Measurements from ENCODE around the gene DNAJB13. TPM values are rescaled to one million over a fixed set of nuclear protein-coding genes. Genes with fewer than 3 reads are reported as not detected.
A peak's percentile ranks its signal among the peaks of the same experiment; 100 is the strongest.

The DNAJB13 gene
- total RNA-seq, 4 donors from 2014 or later: 0.75 TPM; not detected in 3

DNA sequence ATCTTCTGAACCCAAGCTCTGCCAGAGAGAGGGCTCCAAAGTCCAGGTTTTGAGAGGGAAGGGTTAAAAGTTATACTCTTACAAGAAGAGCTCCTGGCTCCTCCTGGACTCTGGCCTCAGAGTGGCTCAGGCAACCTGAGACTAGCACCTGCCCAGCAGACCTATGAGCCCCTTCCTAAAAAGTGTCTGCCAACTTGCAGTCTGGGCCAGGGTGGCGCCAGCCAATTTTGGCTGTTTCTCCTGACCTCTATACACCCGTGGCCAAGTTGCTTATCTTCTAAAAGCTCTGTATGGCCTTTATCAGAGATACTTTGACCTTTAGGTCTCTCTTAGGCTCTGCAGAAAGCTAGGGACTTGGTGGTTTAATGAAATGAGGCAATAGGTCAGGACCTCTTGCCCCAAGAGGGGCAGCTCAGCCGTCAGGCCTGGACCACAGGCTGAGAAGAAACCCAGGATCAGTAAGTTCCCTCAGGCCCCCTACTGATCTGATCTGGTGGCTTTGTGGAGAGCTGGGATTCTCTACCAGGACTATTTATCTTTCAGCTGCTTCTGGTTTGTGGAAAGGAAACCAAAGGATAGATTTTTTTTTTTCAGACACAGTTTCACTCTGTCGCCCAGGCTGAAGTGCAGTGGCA is 68.4 kb downstream of the DNAJB13 start:
- DNase-seq: peak; percentile 28 to 33
- H3K4me1 ChIP-seq: peaks cover 27 to 38% of the 10 kb centered on the region in 2 donors
- no peaks in the 10 kb centered on the region for H3K36me3 ChIP-seq
- peak overlapping the region; percentile 93 to 96 (median 93) for H3K27ac ChIP-seq
- intact Hi-C loops (cut with DNase I): no loop called here
- TF ChIP-seq, protein P1, sequence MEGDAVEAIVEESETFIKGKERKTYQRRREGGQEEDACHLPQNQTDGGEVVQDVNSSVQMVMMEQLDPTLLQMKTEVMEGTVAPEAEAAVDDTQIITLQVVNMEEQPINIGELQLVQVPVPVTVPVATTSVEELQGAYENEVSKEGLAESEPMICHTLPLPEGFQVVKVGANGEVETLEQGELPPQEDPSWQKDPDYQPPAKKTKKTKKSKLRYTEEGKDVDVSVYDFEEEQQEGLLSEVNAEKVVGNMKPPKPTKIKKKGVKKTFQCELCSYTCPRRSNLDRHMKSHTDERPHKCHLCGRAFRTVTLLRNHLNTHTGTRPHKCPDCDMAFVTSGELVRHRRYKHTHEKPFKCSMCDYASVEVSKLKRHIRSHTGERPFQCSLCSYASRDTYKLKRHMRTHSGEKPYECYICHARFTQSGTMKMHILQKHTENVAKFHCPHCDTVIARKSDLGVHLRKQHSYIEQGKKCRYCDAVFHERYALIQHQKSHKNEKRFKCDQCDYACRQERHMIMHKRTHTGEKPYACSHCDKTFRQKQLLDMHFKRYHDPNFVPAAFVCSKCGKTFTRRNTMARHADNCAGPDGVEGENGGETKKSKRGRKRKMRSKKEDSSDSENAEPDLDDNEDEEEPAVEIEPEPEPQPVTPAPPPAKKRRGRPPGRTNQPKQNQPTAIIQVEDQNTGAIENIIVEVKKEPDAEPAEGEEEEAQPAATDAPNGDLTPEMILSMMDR (IDR thresholded peaks at IDR 0.05): no peak
- TF ChIP-seq POLR2A (IDR thresholded peaks at IDR 0.05): no peak
- WGBS, 2 donors: 59 to 80% methylated on average over 4 of the region's 4 CpGs
- no peaks in the 10 kb centered on the region for H3K9me3 ChIP-seq
- no peaks in the 10 kb centered on the region for H3K27me3 ChIP-seq
- no peak overlapping the region for H3K4me3 ChIP-seq (replicated peaks in 1 of 3)

DNA sequence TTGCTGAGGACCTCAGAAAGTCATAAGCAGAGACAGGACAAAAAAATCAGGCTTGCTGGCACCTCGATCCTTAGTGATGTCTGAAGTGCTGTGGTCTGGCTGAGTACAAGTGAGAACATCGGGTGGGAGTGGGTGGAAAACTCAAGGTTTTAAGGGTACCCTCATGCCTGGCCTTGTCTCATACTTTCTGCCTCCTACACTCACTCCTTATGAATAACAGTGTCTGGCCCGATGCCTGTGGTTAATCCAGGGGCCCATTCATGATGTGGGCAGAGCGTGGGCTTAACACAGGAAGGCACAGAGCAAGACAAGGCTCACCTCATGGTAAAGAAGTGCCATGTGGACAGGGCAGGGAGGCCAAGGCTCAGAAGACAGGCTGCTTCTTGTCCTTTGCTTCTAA is 69.0 kb downstream of the DNAJB13 start:
- no peak for DNase-seq
- H3K27ac ChIP-seq: peak overlapping the region; percentile 93 to 96 (median 93)
- intact Hi-C loops (cut with DNase I): loop anchor here (5.0 kb wide), 1 partner anchor 38 kb away; the partner anchor contains the start of gene UCP2
- no peaks in the 10 kb centered on the region for H3K27me3 ChIP-seq
- 82 to 96% methylated on average over 4 of the region's 4 CpGs for WGBS, 2 donors
- no peak overlapping the region for H3K4me3 ChIP-seq (replicated peaks in 1 of 3)
- TF ChIP-seq, protein P1 (IDR thresholded peaks at IDR 0.05): no peak
- TF ChIP-seq POLR2A (IDR thresholded peaks at IDR 0.05): no peak
- H3K9me3 ChIP-seq: no peaks in the 10 kb centered on the region
- no peaks in the 10 kb centered on the region for H3K36me3 ChIP-seq
- H3K4me1 ChIP-seq: peaks cover 27 to 45% of the 10 kb centered on the region in 2 donors

Other genes starting within 250 kb of the DNAJB13 start
- gene RAB6A, start 190.0 kb upstream of the DNAJB13 start, total RNA-seq: 100 to 1,000 TPM; 131 to 191 (median 178) TPM
- 10 to 100 TPM; 16.0 to 38.5 (median 29.8) TPM for gene MRPL48, start 163.2 kb upstream of the DNAJB13 start, total RNA-seq
- gene COA4, start 74.2 kb upstream of the DNAJB13 start, total RNA-seq: 100 to 1,000 TPM in 2 of 4 donors, 10 to 100 TPM in 2; 62.9 to 117 (median 103) TPM
- gene PAAF1, start 74.0 kb upstream of the DNAJB13 start, total RNA-seq: 10 to 100 TPM; 10.0 to 23.3 (median 15.9) TPM
- 10 to 100 TPM; 41.4 to 97.0 (median 52.5) TPM for gene UCP2, start 31.8 kb downstream of the DNAJB13 start, total RNA-seq
- gene UCP3, start 58.1 kb downstream of the DNAJB13 start, total RNA-seq: 1 to 10 TPM; 3.1 to 3.6 (median 3.4) TPM
- 10 to 100 TPM; 37.8 to 85.8 (median 40.7) TPM for gene C2CD3, start 220.0 kb downstream of the DNAJB13 start, total RNA-seq
- gene PPME1, start 220.3 kb downstream of the DNAJB13 start, total RNA-seq: 10 to 100 TPM; 32.3 to 55.3 (median 38.8) TPM

Data from thyroid gland (tissue), 4 donors.